H1 (cell line): ENCODE data around the gene AGPAT3. TPM values are rescaled to one million over a fixed set of nuclear protein-coding genes. Genes with fewer than 3 reads are reported as not detected.

Experiments used
- CTCF ChIA-PET: fragments of 300-600 bp; sonication (Branson Sonifier 250); formaldehyde crosslinking; loops from one replicate; lab custom pipeline; 2021; ENCODE audit not compliant: partially characterized antibody; lab: Charles Lee
- POLR2A ChIA-PET: fragments of 300-600 bp; sonication (Branson Sonifier 250); formaldehyde crosslinking; loops from one replicate; lab custom pipeline; 2021; ENCODE audit warnings: inconsistent platforms; ENCODE audit not compliant: partially characterized antibody; lab: Charles Lee
- DNase-seq, 2 experiments: peaks; one replicate each; pipeline versions ENCODE4 v3.0.0 to v3.0.0-alpha.2; 2010 to 2022; ENCODE audit warnings: low spot score in 2 of 2, low read depth in 1 of 2, mixed read lengths in 1 of 2
- FAIRE-seq: peaks from 2 replicates; lab custom pipeline; 2011; peaks lifted over from hg19 to GRCh38; lab: Jason Lieb, UNC
- H2AFZ ChIP-seq: 2 replicates; pipeline ENCODE4 v1.8.1; 2012; ENCODE audit warnings: low read length, inconsistent platforms
- H2AK5ac ChIP-seq: 2 replicates; pipeline ENCODE4 v1.6.1; 2013; ENCODE audit warnings: low read depth, low read length
- H2BK120ac ChIP-seq: replicated peaks from 2 replicates; pipeline ENCODE3; 2013; ENCODE audit warnings: low read depth, low read length, inconsistent platforms
- H2BK12ac ChIP-seq: 2 replicates; pipeline ENCODE4 v1.6.1; 2013; ENCODE audit warnings: low read depth, low read length
- H2BK15ac ChIP-seq: 2 replicates; pipeline ENCODE4 v1.6.1; 2013; ENCODE audit warnings: low read length
- H2BK20ac ChIP-seq: 2 replicates; pipeline ENCODE4 v1.6.1; 2013; ENCODE audit warnings: low read length
- H2BK5ac ChIP-seq: 2 replicates; pipeline ENCODE4 v1.6.1; 2013; ENCODE audit warnings: low read depth, low read length
- H3K14ac ChIP-seq: 2 replicates; pipeline ENCODE4 v1.6.1; 2013; ENCODE audit warnings: inconsistent platforms; ENCODE audit not compliant: insufficient read length
- H3K18ac ChIP-seq: 2 replicates; pipeline ENCODE4 v1.6.1; 2013; ENCODE audit warnings: low read length; ENCODE audit errors: extremely low read depth
- H3K23ac ChIP-seq: 2 replicates; pipeline ENCODE4 v1.6.1; 2013; ENCODE audit warnings: inconsistent platforms; ENCODE audit not compliant: insufficient read length
- H3K23me2 ChIP-seq: 2 replicates; pipeline ENCODE4 v1.6.1; 2013; ENCODE audit warnings: low read depth, low read length
- H3K27ac ChIP-seq: 2 replicates; pipeline ENCODE4 v1.6.1; 2011; ENCODE audit warnings: low read depth, low read length, inconsistent platforms
- H3K27me3 ChIP-seq, 4 experiments: replicated peaks in 1 of 4; 1 replicate in 1 of 4; 2 replicates in 3 of 4; pipeline versions ENCODE4 v1.6.1 to v1.8.1; 2011 to 2013; ENCODE audit warnings: low read length in 3 of 4, mild to moderate bottlenecking in 3 of 4, inconsistent platforms in 2 of 4, mixed read lengths in 2 of 4, moderate library complexity in 1 of 4; ENCODE audit not compliant: control insufficient read depth in 3 of 4, insufficient read depth in 3 of 4; ENCODE audit errors: extremely low read depth in 1 of 4
- H3K36me3 ChIP-seq, 4 experiments: 2 replicates each; pipeline versions ENCODE4 v1.6.1 to v1.8.1; 2011 to 2013; ENCODE audit warnings: mild to moderate bottlenecking in 4 of 4, low read length in 3 of 4, moderate library complexity in 2 of 4, control low read depth in 1 of 4, inconsistent platforms in 1 of 4; ENCODE audit not compliant: insufficient read depth in 4 of 4, control insufficient read depth in 2 of 4
- H3K4ac ChIP-seq: replicated peaks from 2 replicates; pipeline ENCODE3; 2013; ENCODE audit warnings: low read length, low read depth, mixed read lengths, inconsistent platforms; ENCODE audit not compliant: insufficient read length
- H3K4me1 ChIP-seq, 4 experiments: replicated peaks in 1 of 4; 1 replicate in 1 of 4; 2 replicates in 3 of 4; pipeline versions ENCODE4 v1.6.1 to v1.8.1; 2011 to 2013; ENCODE audit warnings: low read length in 3 of 4, inconsistent platforms in 2 of 4, mixed read lengths in 1 of 4; ENCODE audit not compliant: insufficient read depth in 4 of 4, control insufficient read depth in 3 of 4
- H3K4me2 ChIP-seq, 2 experiments: 2 replicates each; pipeline versions ENCODE4 v1.6.1 to v1.8.1; 2011 to 2013; ENCODE audit warnings: low read depth in 2 of 2, low read length in 2 of 2, control low read depth in 1 of 2, inconsistent platforms in 1 of 2, mild to moderate bottlenecking in 1 of 2; ENCODE audit not compliant: insufficient read depth in 1 of 2
- H3K4me3 ChIP-seq, 4 experiments: fragments of 200-600, 300-600 bp in 1 of 4; sonication (generic), shearing (Covaris generic), sonication (Bioruptor Twin) in 1 of 4; 2 replicates each; pipeline versions ENCODE4 v1.5.1 to v1.8.1; 2011 to 2016; ENCODE audit warnings: low read length in 4 of 4, low read depth in 3 of 4, control low read depth in 2 of 4, inconsistent platforms in 2 of 4, mild to moderate bottlenecking in 2 of 4, mixed read lengths in 1 of 4, moderate library complexity in 1 of 4; ENCODE audit not compliant: insufficient read depth in 2 of 4; ENCODE audit errors: extremely low read depth in 1 of 4
- H3K56ac ChIP-seq: replicated peaks from 2 replicates; pipeline ENCODE3; 2013; ENCODE audit warnings: low read depth, mild to moderate bottlenecking, mixed read lengths, low read length, inconsistent platforms; ENCODE audit not compliant: insufficient read length
- H3K79me1 ChIP-seq: 2 replicates; pipeline ENCODE4 v1.6.1; 2013; ENCODE audit warnings: low read depth, low read length, control low read depth
- H3K79me2 ChIP-seq, 2 experiments: 2 replicates each; pipeline versions ENCODE4 v1.6.1 to v1.8.1; 2012 to 2013; ENCODE audit warnings: low read length in 2 of 2, mild to moderate bottlenecking in 2 of 2, inconsistent platforms in 1 of 2; ENCODE audit not compliant: insufficient read depth in 2 of 2, control insufficient read depth in 1 of 2
- H3K9ac ChIP-seq, 4 experiments: replicated peaks in 1 of 4; 1 replicate in 1 of 4; 2 replicates in 3 of 4; pipeline versions ENCODE4 v1.6.1 to v1.8.1; 2011 to 2013; ENCODE audit warnings: low read depth in 3 of 4, low read length in 3 of 4, control low read depth in 2 of 4, mild to moderate bottlenecking in 2 of 4, moderate library complexity in 2 of 4, inconsistent platforms in 1 of 4; ENCODE audit errors: extremely low read depth in 1 of 4
- H3K9me3 ChIP-seq, 2 experiments: 2 replicates each; pipeline versions ENCODE4 v1.6.1 to v1.8.1; 2012 to 2013; ENCODE audit warnings: mild to moderate bottlenecking in 2 of 2, moderate library complexity in 2 of 2, control low read depth in 1 of 2, inconsistent platforms in 1 of 2, low read depth in 1 of 2, low read length in 1 of 2, mixed read lengths in 1 of 2; ENCODE audit not compliant: insufficient read depth in 2 of 2
- H4K20me1 ChIP-seq, 2 experiments: replicated peaks in 1 of 2; 2 replicates each; pipeline versions ENCODE3 to v1.8.1; 2011 to 2013; ENCODE audit warnings: inconsistent platforms in 2 of 2, low read length in 2 of 2, mild to moderate bottlenecking in 1 of 2; ENCODE audit not compliant: insufficient read depth in 2 of 2, control insufficient read depth in 1 of 2
- H4K5ac ChIP-seq: 2 replicates; pipeline ENCODE4 v1.6.1; 2013; ENCODE audit warnings: low read length, low read depth, mixed read lengths, inconsistent platforms; ENCODE audit not compliant: insufficient read length
- H4K8ac ChIP-seq: 2 replicates; pipeline ENCODE4 v1.8.0; 2013; ENCODE audit warnings: mild to moderate bottlenecking, moderate library complexity, low read length, inconsistent platforms; ENCODE audit not compliant: insufficient read depth; ENCODE audit errors: extremely low read depth
- H4K91ac ChIP-seq: replicated peaks from 2 replicates; pipeline ENCODE3; 2013; ENCODE audit warnings: low read length, mixed read lengths, inconsistent platforms; ENCODE audit not compliant: insufficient read length
- CBX5 ChIP-seq: fragments of 300-800, 300-1000 bp; sonication (generic); IDR thresholded peaks from 2 replicates; pipeline ENCODE4 v1.7.1; 2016; ENCODE audit warnings: antibody characterized with exemption, low read length, low read depth
- RXRA ChIP-seq: IDR thresholded peaks from 2 replicates; pipeline ENCODE4 v1.6.1; 2011; ENCODE audit warnings: low read depth, mild to moderate bottlenecking, low read length, moderate library complexity; ENCODE audit not compliant: insufficient read depth
- WGBS, 2 experiments: shearing (Covaris generic) in 1 of 2; methylation state at CpG; one replicate each; pipeline versions ENCODE4 v1.1.6 to v1.1.7; 2013 to 2015; ENCODE audit warnings: low lambda C conversion rate in 2 of 2, mixed read lengths in 2 of 2, inconsistent platforms in 1 of 2, low coverage in 1 of 2, missing lambda C conversion rate in 1 of 2; ENCODE audit not compliant: insufficient replicate concordance in 2 of 2, insufficient coverage in 1 of 2, insufficient read length in 1 of 2; ENCODE audit errors: extremely low coverage in 1 of 2, missing lambda C conversion rate in 1 of 2; 5-methylcytosine and 5-hydroxymethylcytosine counted together
- polyA plus RNA-seq, 7 experiments: library from polyadenylated mRNA; depleted of rRNA in 3 of 7; stranded (reverse) in 5 of 7; unstranded in 2 of 7; fragments of >200 nt in 5 of 7; fragments of 200-250 nt in 2 of 7; gene quantifications; 1 replicate in 5 of 7; 2 replicates in 1 of 7; 4 replicates in 1 of 7; pipeline versions ENCODE4 v1.2.1 to v1.2.3, GENCODE V29; 2011 to 2013; ENCODE audit warnings: missing spikeins in 2 of 7, mixed read lengths in 2 of 7
- total RNA-seq: library from RNA; stranded (reverse); fragmentation: NEBNext Ultra II Directional; extraction: Animal tissue kit (Norgen Biotek cat#: 25700); gene quantifications from 2 replicates; pipeline ENCODE4 v1.2.1, GENCODE V29; 2021

The AGPAT3 gene
- total and polyA plus RNA-seq, 2 of the 8 experiments (the other 6 are each of a cell fraction or from before 2014, with no cell fraction given): 5.8 to 7.3 TPM

- no peak overlapping the region for H2BK5ac ChIP-seq
- CTCF ChIA-PET: interaction anchor here (0.9 to 1.8 kb wide), 2 partner anchors 11 to 27 kb away, joined by 3 to 5 read pairs; no protein-coding TSS in a partner anchor
- no peaks in the 10 kb centered on the region for H3K27me3 ChIP-seq
- no peak overlapping the region for H3K4ac ChIP-seq
- no peak for FAIRE-seq
- H3K9ac ChIP-seq: no peak overlapping the region
- POLR2A ChIA-PET: interaction anchor here (0.6 to 1.6 kb wide), 3 partner anchors 9 to 42 kb away, joined by 3 to 5 read pairs (median 4); partner anchors contain the start of gene RRP1
- peaks cover 0 to 2% (median 2%) of the 10 kb centered on the region in 4 experiments; a peak in 6 of 7 replicates for H3K4me1 ChIP-seq
- H3K27ac ChIP-seq: no peak overlapping the region
- TF ChIP-seq RXRA (no peak), CBX5 (no peak)
- TF ChIP-seq, all 59 proteins: peak for 0
- peaks cover 0 to 15% of the 10 kb centered on the region in 2 experiments; a peak in 1 of 4 replicates for H3K9me3 ChIP-seq
- no peak overlapping the region for H3K4me2 ChIP-seq
- 94% methylated on average over 24 of the region's 25 CpGs; no CpG with 5 or more reads in 1 of the 2 experiments for WGBS, 2 experiments
- no peak overlapping the region for H2AK5ac ChIP-seq
- no peak overlapping the region for H4K5ac ChIP-seq
- H2AFZ ChIP-seq: no peak overlapping the region
- H3K56ac ChIP-seq: no peak overlapping the region
- no peak overlapping the region for H3K14ac ChIP-seq
- H2BK15ac ChIP-seq: no peak overlapping the region
- H3K79me2 ChIP-seq: no peaks in the 10 kb centered on the region
- peaks cover 2% of the 10 kb centered on the region; the same call in 1 of the 2 replicates for H3K23me2 ChIP-seq
- no peaks in the 10 kb centered on the region for H3K79me1 ChIP-seq
- H2BK120ac ChIP-seq: no peak overlapping the region
- peaks cover 0 to 1% of the 10 kb centered on the region in 2 experiments for H4K20me1 ChIP-seq
- no peaks in the 10 kb centered on the region for H3K36me3 ChIP-seq
- no peak for DNase-seq
- no peak overlapping the region for H4K91ac ChIP-seq
- H2BK20ac ChIP-seq: no peak overlapping the region
- H3K23ac ChIP-seq: no peak overlapping the region
- H2BK12ac ChIP-seq: no peak overlapping the region
- no peak overlapping the region for H3K4me3 ChIP-seq
- no peak overlapping the region for H3K18ac ChIP-seq
- H4K8ac ChIP-seq: no peak overlapping the region
Observed at GRCh38 chr21:43819511-43820405, 45.3 kb upstream of the AGPAT3 start.
